Stimulated activated naive CD8-positive, alpha-beta T cell treated with anti-CD3 and anti-CD28 coated beads, Interleukin-15, Interleukin-2, amounts not matched to agents 100 ng/mL and 50 ng/mL, for 24 hours (primary cell): Measurements from ENCODE around the gene ASIC2.

ENCODE experiments used
- H3K27ac Mint-ChIP-seq: one replicate; pipeline ENCODE4 v1.8.0; 2021; ENCODE audit warnings: mild to moderate bottlenecking, mixed read lengths
- H3K27me3 Mint-ChIP-seq: one replicate; pipeline ENCODE4 v1.8.0; 2021; ENCODE audit warnings: mixed read lengths
- H3K36me3 Mint-ChIP-seq: one replicate; pipeline ENCODE4 v1.8.0; 2021; ENCODE audit warnings: low read depth, mixed read lengths
- H3K4me1 Mint-ChIP-seq: one replicate; pipeline ENCODE4 v1.8.0; 2021; ENCODE audit warnings: low read depth, mixed read lengths
- H3K4me3 Mint-ChIP-seq: one replicate; pipeline ENCODE4 v1.8.0; 2021; ENCODE audit warnings: mild to moderate bottlenecking, mixed read lengths
- H3K9me3 Mint-ChIP-seq: one replicate; pipeline ENCODE4 v1.8.0; 2021; ENCODE audit warnings: mixed read lengths

Gene ASIC2

DNA sequence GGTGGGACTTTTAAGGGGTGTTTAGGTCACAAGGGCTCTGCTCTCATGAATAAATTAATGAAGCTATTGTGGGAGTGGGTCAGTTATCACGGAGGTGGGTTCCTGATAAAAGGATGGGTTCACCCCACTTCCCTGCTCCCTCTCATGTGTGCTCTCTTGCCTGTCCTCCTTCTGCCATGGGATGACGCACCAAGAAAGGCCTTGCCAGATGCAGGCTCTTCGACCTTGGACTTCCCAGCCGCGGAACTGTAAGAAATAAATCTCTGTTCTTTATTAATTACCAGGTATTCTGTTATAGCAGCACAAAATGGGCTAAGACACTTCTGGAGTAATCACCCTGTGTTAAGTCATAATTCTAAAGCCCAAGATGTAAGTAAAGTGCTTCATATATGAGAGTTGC is 141.5 kb downstream of the ASIC2 start:
- Mint-ChIP-seq H3K4me3 (no peak overlapping the region), H3K4me1 (no peaks in the 10 kb centered on the region), H3K36me3 (no peaks in the 10 kb centered on the region), H3K27me3 (peaks cover 15% of the 10 kb centered on the region), H3K27ac (no peak overlapping the region), H3K9me3 (no peaks in the 10 kb centered on the region)

DNA sequence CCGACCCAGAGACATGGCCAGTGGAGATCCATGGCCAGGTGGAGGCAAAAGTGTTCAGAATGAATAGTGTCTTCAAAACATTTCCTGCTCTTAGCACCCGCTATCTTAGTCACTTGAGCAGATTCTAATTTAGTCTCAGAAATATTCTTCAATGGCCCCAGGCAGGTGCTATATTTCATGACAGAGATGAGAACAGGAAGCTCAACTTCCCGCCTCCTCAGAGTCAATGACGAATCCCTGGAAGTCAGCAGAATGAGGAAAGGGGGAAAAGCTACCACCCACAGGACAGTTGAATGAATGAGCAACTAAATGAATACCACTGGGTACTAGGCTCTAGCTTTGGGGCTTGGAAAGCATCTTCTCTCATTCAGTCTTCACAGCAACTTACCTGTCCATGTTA is 147.2 kb downstream of the ASIC2 start:
- Mint-ChIP-seq H3K9me3 (no peaks in the 10 kb centered on the region), H3K27me3 (peaks cover 5% of the 10 kb centered on the region), H3K4me1 (no peaks in the 10 kb centered on the region), H3K4me3 (no peak overlapping the region), H3K36me3 (no peaks in the 10 kb centered on the region), H3K27ac (no peak overlapping the region)

DNA sequence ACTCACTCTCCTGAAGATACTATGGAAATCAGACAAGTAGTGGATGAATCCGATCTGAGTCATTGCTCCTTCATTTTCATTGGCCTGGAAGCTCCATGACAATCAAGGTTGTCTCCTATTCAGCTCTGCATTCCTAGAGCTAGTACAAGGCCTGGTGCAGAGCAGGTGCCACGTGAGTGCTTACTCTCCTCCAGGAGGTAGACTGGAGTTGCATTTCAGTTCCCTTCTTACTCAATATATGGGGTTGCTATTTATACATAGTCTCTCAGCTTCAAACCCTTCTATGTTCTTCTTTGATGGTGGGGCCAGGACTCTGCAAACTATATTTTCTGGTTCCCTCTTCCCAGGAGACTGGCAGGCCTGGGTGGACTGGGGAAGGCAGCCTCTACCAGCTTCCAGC is 148.3 kb downstream of the ASIC2 start:
- Mint-ChIP-seq H3K4me1 (no peaks in the 10 kb centered on the region), H3K27me3 (peaks cover 5% of the 10 kb centered on the region), H3K4me3 (no peak overlapping the region), H3K27ac (no peak overlapping the region), H3K9me3 (no peaks in the 10 kb centered on the region), H3K36me3 (no peaks in the 10 kb centered on the region)

DNA sequence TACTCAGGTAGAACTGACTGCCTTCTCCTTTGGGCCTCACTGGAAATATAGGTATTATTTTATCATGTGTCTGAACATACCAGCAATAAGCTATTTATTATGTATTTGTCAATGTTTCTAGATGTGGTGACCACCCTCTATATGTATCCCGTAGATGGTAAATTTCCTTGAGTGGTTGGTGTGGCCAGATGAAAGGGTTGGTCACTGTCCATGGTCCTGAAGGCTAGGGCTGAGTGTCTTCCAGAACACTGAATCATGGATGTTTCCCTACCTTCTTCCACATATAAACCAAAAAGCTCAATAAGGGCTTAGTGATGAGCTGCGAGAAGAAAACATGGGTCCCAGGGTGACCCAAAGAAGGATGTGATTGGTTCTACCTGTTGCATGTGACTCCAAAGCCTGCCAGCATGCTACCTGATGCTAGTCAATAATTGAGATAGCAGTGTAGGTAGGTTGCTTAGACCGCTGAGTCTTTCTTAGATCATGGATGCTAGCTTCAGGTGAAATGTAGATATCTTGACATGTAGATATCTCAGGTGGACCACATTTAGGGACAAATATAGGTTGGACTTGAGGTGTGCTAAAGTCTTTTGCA is 150.3 kb downstream of the ASIC2 start:
- Mint-ChIP-seq H3K36me3 (no peaks in the 10 kb centered on the region), H3K9me3 (no peaks in the 10 kb centered on the region), H3K27me3 (peaks cover 13% of the 10 kb centered on the region), H3K27ac (no peak overlapping the region), H3K4me1 (no peaks in the 10 kb centered on the region), H3K4me3 (no peak overlapping the region)

DNA sequence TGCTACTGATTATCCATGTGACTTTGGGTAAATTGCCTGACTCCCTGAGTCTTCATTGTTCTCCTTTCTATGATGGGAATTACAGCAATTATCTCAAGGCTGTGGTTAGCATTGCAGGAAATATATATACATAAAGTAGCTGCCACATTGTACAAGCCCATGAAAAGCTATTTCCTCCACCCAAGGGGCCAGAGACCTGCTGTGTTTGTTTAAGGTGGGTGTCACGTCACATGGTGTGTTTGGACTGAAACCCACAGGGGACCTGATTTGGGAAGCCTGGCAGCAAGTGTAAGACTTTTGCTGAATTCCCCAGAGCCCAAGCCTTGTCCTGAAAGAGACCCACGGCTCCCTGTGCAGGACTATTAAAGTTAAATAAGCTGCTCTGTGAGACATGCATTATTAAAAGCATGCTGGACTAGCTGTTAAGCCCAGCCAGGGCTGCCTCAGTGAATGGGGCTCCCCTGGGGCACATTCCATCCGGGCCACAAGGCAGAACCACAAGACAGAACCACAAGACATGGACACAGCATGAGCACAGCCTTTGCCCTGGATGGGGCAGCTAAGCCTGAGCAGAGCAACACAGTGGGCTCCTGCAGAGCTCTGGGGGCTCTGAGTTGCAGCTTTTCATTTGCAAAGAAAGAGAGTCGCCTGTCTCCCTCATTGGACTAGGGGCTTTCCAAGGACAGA is 152.5 kb downstream of the ASIC2 start:
- H3K9me3 Mint-ChIP-seq, result no peaks in the 10 kb centered on the region
- H3K36me3 Mint-ChIP-seq, result no peaks in the 10 kb centered on the region
- H3K27me3 Mint-ChIP-seq, result peaks cover 12% of the 10 kb centered on the region
- H3K4me1 Mint-ChIP-seq, result no peaks in the 10 kb centered on the region
- H3K4me3 Mint-ChIP-seq, result no peak overlapping the region
- H3K27ac Mint-ChIP-seq, result no peak overlapping the region

DNA sequence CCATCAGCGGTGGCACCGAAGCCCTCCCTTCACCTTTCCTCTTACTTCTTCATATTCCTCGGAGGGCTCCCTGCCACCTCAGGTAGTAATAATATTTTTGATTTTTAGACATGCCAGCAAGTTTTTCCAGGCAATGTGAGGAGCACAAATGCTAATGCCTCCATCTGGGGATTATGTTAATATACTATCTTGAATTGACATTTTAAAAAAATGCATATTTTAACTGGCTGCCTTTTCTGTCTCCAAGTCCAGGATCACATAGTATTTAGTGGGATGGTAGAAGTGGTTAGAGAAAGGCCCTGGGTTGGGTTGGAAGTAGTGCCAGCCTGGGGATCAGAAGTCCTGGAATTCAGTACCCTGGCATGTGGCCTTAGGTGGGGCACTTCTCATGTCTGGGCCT is 154.5 kb downstream of the ASIC2 start:
- H3K27ac Mint-ChIP-seq, result no peak overlapping the region
- no peak overlapping the region for H3K4me3 Mint-ChIP-seq
- H3K4me1 Mint-ChIP-seq, result no peaks in the 10 kb centered on the region
- H3K36me3 Mint-ChIP-seq, result no peaks in the 10 kb centered on the region
- H3K27me3 Mint-ChIP-seq, result peaks cover 19% of the 10 kb centered on the region
- H3K9me3 Mint-ChIP-seq, result no peaks in the 10 kb centered on the region

DNA sequence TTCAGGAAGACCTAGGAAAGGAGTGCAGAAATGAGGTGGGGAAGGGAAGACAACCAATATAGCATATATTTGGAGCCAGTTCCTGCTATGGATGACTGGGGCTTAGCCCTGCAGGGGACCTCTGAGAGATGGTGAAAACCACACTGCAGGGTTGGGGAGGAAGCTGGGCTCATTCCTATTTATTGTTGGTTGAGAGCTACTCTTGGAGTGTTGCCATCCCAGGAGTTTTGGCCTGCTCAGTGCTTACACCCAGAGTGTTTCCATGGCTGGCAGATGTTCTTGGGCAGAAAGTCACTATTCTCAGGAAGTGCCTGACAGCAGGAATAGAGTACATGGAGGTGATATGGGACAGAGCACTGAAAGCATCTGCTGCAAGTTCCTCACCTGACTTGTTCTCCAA is 155.7 kb downstream of the ASIC2 start:
- Mint-ChIP-seq H3K4me3 (no peak overlapping the region), H3K36me3 (no peaks in the 10 kb centered on the region), H3K9me3 (no peaks in the 10 kb centered on the region), H3K4me1 (no peaks in the 10 kb centered on the region), H3K27me3 (peaks cover 26% of the 10 kb centered on the region), H3K27ac (no peak overlapping the region)

DNA sequence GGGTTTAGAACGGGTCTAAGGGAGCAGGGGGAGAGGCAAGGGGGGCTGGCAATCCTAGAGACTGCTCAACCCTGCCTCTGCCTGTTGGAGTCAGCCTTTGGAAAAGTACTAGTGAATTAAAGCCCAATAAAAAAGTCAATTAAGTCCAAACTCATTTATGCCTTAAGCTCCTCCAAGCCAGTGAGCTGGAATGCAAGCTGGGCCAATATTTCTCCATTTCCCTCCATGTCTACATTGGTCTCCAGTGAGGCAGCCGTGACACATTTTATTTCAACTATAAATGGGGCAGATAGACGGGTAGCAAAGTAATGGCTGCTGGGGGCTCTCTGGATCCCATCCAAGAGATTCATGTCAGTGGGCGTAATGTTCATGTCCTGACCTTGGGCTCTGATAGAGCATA is 157.4 kb downstream of the ASIC2 start:
- Mint-ChIP-seq H3K4me1 (no peaks in the 10 kb centered on the region), H3K36me3 (no peaks in the 10 kb centered on the region), H3K9me3 (no peaks in the 10 kb centered on the region), H3K27ac (no peak overlapping the region), H3K4me3 (no peak overlapping the region), H3K27me3 (peaks cover 26% of the 10 kb centered on the region)

DNA sequence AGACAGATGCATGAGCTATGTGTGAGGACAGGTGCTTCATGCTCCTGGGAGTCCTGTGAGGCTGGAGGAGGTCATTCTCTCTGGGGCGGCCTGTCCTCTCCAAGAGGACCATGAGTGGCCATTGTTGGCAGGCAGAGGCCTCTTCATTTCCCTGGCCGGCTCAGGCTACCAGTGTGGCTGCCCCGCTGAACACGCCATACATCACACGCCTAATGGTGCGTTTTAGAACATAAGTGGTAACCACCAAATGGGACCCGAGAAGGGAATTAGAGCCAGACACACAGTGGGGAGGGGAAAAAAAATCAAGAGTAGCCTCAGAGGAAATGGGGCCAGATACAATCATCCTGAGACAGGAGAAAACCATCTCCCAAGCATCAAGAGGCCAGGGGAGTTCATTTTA is 161.5 kb downstream of the ASIC2 start:
- Mint-ChIP-seq H3K4me1 (no peaks in the 10 kb centered on the region), H3K4me3 (no peak overlapping the region), H3K36me3 (no peaks in the 10 kb centered on the region), H3K9me3 (no peaks in the 10 kb centered on the region), H3K27me3 (peaks cover 21% of the 10 kb centered on the region), H3K27ac (no peak overlapping the region)

DNA sequence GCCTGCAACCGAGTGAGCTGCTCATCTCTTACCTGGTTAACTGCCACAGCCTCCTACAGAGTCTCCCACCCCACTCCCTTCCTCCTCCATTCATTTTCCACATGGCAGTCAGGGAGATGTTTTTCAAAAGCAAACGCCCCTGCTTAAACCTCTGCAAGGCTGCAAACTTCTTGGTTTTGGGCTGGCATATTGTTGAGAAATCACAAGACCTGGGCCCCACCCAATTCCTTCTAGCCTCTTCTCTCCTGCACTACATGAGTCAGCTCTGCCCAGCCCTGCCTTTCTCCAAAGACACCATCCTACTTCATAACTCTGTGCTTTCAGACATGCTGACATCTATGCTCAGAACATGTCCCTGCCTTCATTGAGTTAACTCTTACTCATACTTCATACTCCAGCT is 165.4 kb downstream of the ASIC2 start:
- no peaks in the 10 kb centered on the region for H3K36me3 Mint-ChIP-seq
- no peaks in the 10 kb centered on the region for H3K9me3 Mint-ChIP-seq
- peaks cover 10% of the 10 kb centered on the region for H3K27me3 Mint-ChIP-seq
- H3K4me1 Mint-ChIP-seq, result no peaks in the 10 kb centered on the region
- no peak overlapping the region for H3K4me3 Mint-ChIP-seq
- no peak overlapping the region for H3K27ac Mint-ChIP-seq

DNA sequence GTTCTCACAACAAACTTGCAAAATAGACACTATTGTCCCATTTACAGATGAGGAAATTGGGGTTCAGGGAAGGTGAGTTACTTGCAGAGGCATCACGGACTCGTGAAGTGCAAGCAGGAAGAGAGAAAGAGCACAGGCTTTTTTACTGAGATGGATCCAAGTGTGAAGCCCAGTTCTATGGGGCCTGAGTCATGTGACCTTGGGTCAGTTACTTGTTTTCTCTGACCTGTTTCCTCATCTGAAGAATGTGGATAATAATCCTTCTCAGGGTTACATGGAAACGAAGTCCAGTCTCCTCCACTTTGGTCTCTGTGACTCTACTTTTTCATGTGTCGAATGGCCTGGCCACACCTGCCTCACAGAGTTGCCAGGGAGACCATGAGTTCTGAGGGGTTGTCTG is 167.0 kb downstream of the ASIC2 start:
- no peaks in the 10 kb centered on the region for H3K9me3 Mint-ChIP-seq
- H3K4me1 Mint-ChIP-seq, result no peaks in the 10 kb centered on the region
- H3K36me3 Mint-ChIP-seq, result no peaks in the 10 kb centered on the region
- H3K27me3 Mint-ChIP-seq, result peaks cover 13% of the 10 kb centered on the region
- H3K4me3 Mint-ChIP-seq, result no peak overlapping the region
- no peak overlapping the region for H3K27ac Mint-ChIP-seq

DNA sequence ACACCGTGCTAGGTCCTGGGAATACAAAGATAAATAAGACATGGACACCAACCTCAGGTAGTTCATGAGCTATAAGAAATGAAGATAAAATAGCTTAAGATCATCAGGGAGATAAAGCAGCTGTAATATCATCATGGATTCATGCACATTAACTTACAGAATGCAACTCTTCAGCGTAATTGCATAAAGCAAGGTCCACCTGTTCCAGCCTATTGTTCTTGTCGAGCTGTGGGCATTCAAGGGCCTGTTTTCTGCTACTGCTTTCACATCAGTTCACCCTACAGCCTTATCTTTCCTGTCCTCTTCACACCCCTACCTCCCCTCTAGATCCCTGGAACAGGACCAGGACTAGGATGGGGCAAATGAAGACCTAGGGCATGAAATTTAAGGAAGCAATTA is 167.5 kb downstream of the ASIC2 start:
- Mint-ChIP-seq H3K27ac (no peak overlapping the region), H3K9me3 (no peaks in the 10 kb centered on the region), H3K36me3 (no peaks in the 10 kb centered on the region), H3K4me1 (no peaks in the 10 kb centered on the region), H3K27me3 (peaks cover 13% of the 10 kb centered on the region), H3K4me3 (no peak overlapping the region)

DNA sequence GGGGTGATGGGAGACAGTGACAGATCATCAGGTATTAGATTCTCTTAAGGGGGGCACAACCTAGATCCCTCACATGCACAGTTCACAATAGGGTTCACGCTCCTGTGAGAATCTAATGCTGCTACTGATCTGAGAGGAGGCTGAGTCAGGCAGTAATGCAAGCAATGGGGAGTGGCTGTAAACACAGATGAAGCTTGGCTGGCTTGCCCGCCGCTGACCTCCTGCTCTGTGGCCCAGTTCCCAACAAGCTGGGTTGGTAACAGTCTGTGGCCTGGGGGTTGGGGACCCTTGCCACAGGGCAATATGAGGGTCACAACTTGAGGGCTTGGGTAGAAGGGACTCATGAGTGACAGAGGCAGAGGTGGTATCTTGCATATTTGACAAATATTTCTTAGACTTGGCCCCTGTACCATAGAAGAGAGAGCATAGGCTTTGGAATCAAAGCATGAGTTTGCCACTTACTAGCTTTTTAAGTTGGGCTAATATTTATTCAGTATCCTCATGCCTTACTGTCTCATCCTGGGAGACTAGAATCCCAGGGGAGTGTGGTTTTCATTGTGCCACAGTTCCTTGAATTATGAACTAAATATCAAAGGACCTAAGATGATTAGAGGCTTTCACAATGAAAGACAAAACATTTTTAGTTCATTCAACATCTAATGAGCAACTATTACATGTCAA is 168.1 kb downstream of the ASIC2 start:
- Mint-ChIP-seq H3K4me3 (no peak overlapping the region), H3K27me3 (peaks cover 13% of the 10 kb centered on the region), H3K9me3 (no peaks in the 10 kb centered on the region), H3K4me1 (no peaks in the 10 kb centered on the region), H3K36me3 (no peaks in the 10 kb centered on the region), H3K27ac (no peak overlapping the region)

DNA sequence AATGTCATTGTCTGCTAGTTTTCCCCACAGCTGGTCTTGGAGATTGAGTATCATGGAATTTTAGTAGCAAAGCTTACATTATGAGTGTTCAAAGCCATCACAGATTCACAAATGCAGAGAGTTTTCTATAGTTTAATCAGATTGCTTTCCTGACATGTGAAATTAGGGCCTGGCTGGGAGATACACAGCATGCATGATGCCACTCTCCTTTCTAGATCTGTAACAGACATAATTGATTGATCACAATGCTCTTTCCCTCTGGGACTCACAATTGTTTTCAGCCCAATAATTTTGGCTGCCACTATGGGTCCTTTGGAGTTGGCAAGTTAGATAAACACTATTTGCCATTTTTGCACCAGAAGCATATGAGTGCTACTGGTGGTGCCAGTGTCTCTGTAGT is 168.9 kb downstream of the ASIC2 start:
- no peak overlapping the region for H3K4me3 Mint-ChIP-seq
- no peaks in the 10 kb centered on the region for H3K4me1 Mint-ChIP-seq
- no peak overlapping the region for H3K27ac Mint-ChIP-seq
- no peaks in the 10 kb centered on the region for H3K9me3 Mint-ChIP-seq
- H3K27me3 Mint-ChIP-seq, result peaks cover 10% of the 10 kb centered on the region
- H3K36me3 Mint-ChIP-seq, result no peaks in the 10 kb centered on the region

DNA sequence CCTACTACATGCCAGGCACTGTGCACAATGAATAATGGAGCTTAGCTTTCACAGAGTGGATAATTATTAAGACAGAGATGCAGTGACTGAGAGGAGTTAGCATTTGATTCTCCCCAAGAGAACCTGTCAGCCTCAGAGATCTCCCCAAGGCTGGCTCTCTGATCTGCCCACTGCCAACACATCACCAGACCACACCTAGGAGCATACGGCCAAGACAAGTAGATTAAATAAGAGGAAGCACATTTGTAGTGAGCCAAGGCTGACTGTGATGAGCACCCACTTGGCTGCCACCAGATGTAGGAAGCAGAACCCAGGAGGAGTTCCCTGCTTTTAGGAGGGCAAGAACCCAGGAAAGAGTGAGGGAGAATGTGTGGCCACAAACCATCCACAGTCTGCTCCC is 171.3 kb downstream of the ASIC2 start:
- H3K27me3 Mint-ChIP-seq, result peaks cover 10% of the 10 kb centered on the region
- no peak overlapping the region for H3K4me3 Mint-ChIP-seq
- H3K4me1 Mint-ChIP-seq, result no peaks in the 10 kb centered on the region
- no peak overlapping the region for H3K27ac Mint-ChIP-seq
- H3K9me3 Mint-ChIP-seq, result no peaks in the 10 kb centered on the region
- H3K36me3 Mint-ChIP-seq, result no peaks in the 10 kb centered on the region

DNA sequence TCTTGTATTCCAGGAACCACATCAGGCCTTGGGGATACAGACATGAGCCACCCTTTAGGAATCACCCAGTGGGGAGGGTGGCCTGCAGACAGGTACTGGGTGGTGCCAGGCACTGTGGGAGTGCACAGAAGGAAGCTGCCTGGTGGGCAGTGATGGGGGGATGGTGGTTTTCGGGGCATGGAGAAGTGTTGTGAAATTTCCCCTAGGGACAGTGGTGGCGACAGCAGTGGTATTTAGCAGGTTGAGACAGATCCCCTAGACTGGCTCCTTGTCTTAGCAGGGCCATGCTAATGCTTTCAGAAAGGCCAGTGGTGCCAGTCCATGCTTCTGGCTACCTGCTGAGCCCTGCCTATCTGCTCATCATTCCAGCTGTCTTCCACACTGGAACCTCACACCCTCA is 171.8 kb downstream of the ASIC2 start:
- Mint-ChIP-seq H3K36me3 (no peaks in the 10 kb centered on the region), H3K9me3 (no peaks in the 10 kb centered on the region), H3K4me3 (no peak overlapping the region), H3K4me1 (no peaks in the 10 kb centered on the region), H3K27ac (no peak overlapping the region), H3K27me3 (peaks cover 10% of the 10 kb centered on the region)
